SJCRH30 (cell line): Measurements from ENCODE around the gene ATAD3B. TPM values are rescaled to one million over a fixed set of nuclear protein-coding genes. Genes with fewer than 3 reads are reported as not detected.
"Not testable (repeated sequence)": the region's sequence is repeated elsewhere in the genome, so short reads cannot be mapped to it uniquely, and the experiment has no call there.

Experiments
- DNase-seq, 2 experiments: peaks; one replicate each; pipeline ENCODE4 v3.0.0-alpha.2; 2015 to 2020
- H3K27ac ChIP-seq: fragments of 250-450 bp; sonication (Bioruptor Pico); 2 replicates; pipeline ENCODE4 v1.5.1; 2020; ENCODE audit warnings: mild to moderate bottlenecking, moderate library complexity
- H3K27me3 ChIP-seq: fragments of 250-450 bp; sonication (Bioruptor Pico); 2 replicates; pipeline ENCODE4 v1.5.1; 2020; ENCODE audit warnings: mild to moderate bottlenecking, moderate library complexity
- H3K36me3 ChIP-seq: fragments of 250-450 bp; sonication (Bioruptor Pico); 2 replicates; pipeline ENCODE4 v1.5.1; 2020; ENCODE audit warnings: mild to moderate bottlenecking, moderate library complexity
- H3K4me1 ChIP-seq: fragments of 250-450 bp; sonication (Bioruptor Pico); 2 replicates; pipeline ENCODE4 v1.5.1; 2020; ENCODE audit warnings: mild to moderate bottlenecking, moderate library complexity
- H3K4me3 ChIP-seq: fragments of 250-450 bp; sonication (Bioruptor Pico); 2 replicates; pipeline ENCODE4 v1.5.1; 2020; ENCODE audit warnings: mild to moderate bottlenecking, moderate library complexity
- H3K9me3 ChIP-seq: fragments of 250-450 bp; sonication (Bioruptor Pico); replicated peaks from 2 replicates; pipeline ENCODE4 v1.5.1; 2020; ENCODE audit warnings: mild to moderate bottlenecking, moderate library complexity
- total RNA-seq: library from RNA; depleted of rRNA; stranded (reverse); fragments of >200 nt; shearing (Covaris generic); gene quantifications from 2 replicates; pipeline ENCODE4 v1.2.3, GENCODE V29; 2014

Gene ATAD3B
- total RNA-seq, 1 experiment from 2014 or later: 55.5 TPM

- H3K27ac ChIP-seq: peak overlapping the region; percentile 12; the same call in 1 of the 2 replicates
- H3K4me1 ChIP-seq: peaks cover 4% of the 10 kb centered on the region; the same call in 1 of the 2 replicates
- 0 out of 2 replicates have a peak, but pooled peaks cover 3% of the 10 kb centered on the region for H3K9me3 ChIP-seq
- H3K36me3 ChIP-seq: peaks cover 15% of the 10 kb centered on the region
- no peak for DNase-seq
- peak overlapping the region; percentile 82 for H3K4me3 ChIP-seq
- H3K27me3 ChIP-seq: no peaks in the 10 kb centered on the region
These were observed 758 bp upstream of the ATAD3B start for GRCh38 chr1:1470626-1471388.

GRCh38 chr1:1472053-1472876, 700 bp downstream of the ATAD3B start:
- Histone ChIP-seq H3K4me3 (peak overlapping the region; percentile 82), H3K36me3 (peaks cover 23% of the 10 kb centered on the region)
- not testable (repeated sequence) for H3K27me3 ChIP-seq, DNase-seq, H3K27ac ChIP-seq, H3K4me1 ChIP-seq, H3K9me3 ChIP-seq

GRCh38 chr1:1476011-1476410, 4.4 kb downstream of the ATAD3B start:
- not testable (repeated sequence) for DNase-seq, H3K4me1 ChIP-seq, H3K27me3 ChIP-seq, H3K27ac ChIP-seq, H3K4me3 ChIP-seq, H3K9me3 ChIP-seq
- peaks cover 50% of the 10 kb centered on the region for H3K36me3 ChIP-seq

GRCh38 chr1:1477206-1477605, 5.6 kb downstream of the ATAD3B start:
- Histone ChIP-seq H3K27me3 (no peaks in the 10 kb centered on the region), H3K4me3 (no peak overlapping the region), H3K36me3 (peaks cover 53% of the 10 kb centered on the region), H3K4me1 (no peaks in the 10 kb centered on the region), H3K27ac (no peak overlapping the region), H3K9me3 (no peaks in the 10 kb centered on the region)
- no peak for DNase-seq

GRCh38 chr1:1479547-1480487, 8.3 kb downstream of the ATAD3B start:
- H3K4me3 ChIP-seq: no peak overlapping the region
- no peaks in the 10 kb centered on the region for H3K27me3 ChIP-seq
- no peak overlapping the region for H3K27ac ChIP-seq
- H3K4me1 ChIP-seq: no peaks in the 10 kb centered on the region
- no peaks in the 10 kb centered on the region for H3K9me3 ChIP-seq
- DNase-seq: no peak
- peaks cover 62% of the 10 kb centered on the region for H3K36me3 ChIP-seq

- H3K4me3 ChIP-seq, H3K4me1 ChIP-seq, DNase-seq, H3K9me3 ChIP-seq, H3K27ac ChIP-seq, H3K27me3 ChIP-seq: not testable (repeated sequence)
- peaks cover 65% of the 10 kb centered on the region for H3K36me3 ChIP-seq
These were observed 8.9 kb downstream of the ATAD3B start for GRCh38 chr1:1480488-1480867.

- H3K36me3 ChIP-seq: peaks cover 68% of the 10 kb centered on the region
- H3K9me3 ChIP-seq, H3K4me1 ChIP-seq, H3K27me3 ChIP-seq, H3K27ac ChIP-seq, H3K4me3 ChIP-seq, DNase-seq: not testable (repeated sequence)
These were observed 10.2 kb downstream of the ATAD3B start for GRCh38 chr1:1481811-1482210.

GRCh38 chr1:1482856-1483255, 11.3 kb downstream of the ATAD3B start:
- no peak overlapping the region for H3K4me3 ChIP-seq
- no peak for DNase-seq
- no peaks in the 10 kb centered on the region for H3K4me1 ChIP-seq
- no peak overlapping the region for H3K27ac ChIP-seq
- H3K27me3 ChIP-seq: no peaks in the 10 kb centered on the region
- H3K36me3 ChIP-seq: peaks cover 67% of the 10 kb centered on the region
- H3K9me3 ChIP-seq: no peaks in the 10 kb centered on the region

GRCh38 chr1:1483714-1484113, 12.1 kb downstream of the ATAD3B start:
- Histone ChIP-seq H3K36me3 (peaks cover 71% of the 10 kb centered on the region), H3K4me3 (no peak overlapping the region), H3K27ac (no peak overlapping the region), H3K4me1 (no peaks in the 10 kb centered on the region), H3K27me3 (no peaks in the 10 kb centered on the region), H3K9me3 (no peaks in the 10 kb centered on the region)
- no peak for DNase-seq

GRCh38 chr1:1484976-1485750, 13.6 kb downstream of the ATAD3B start:
- H3K9me3 ChIP-seq, H3K4me1 ChIP-seq, H3K27me3 ChIP-seq, H3K27ac ChIP-seq, H3K4me3 ChIP-seq, DNase-seq: not testable (repeated sequence)
- peaks cover 75% of the 10 kb centered on the region for H3K36me3 ChIP-seq

- not testable (repeated sequence) for H3K9me3 ChIP-seq, H3K27me3 ChIP-seq, H3K4me3 ChIP-seq, H3K4me1 ChIP-seq, H3K27ac ChIP-seq, DNase-seq
- peaks cover 77% of the 10 kb centered on the region for H3K36me3 ChIP-seq
These were observed 14.3 kb downstream of the ATAD3B start for GRCh38 chr1:1485755-1486317.

- Histone ChIP-seq H3K9me3 (peaks cover 4% of the 10 kb centered on the region; the same call in 1 of the 2 replicates), H3K27ac (no peak overlapping the region), H3K4me1 (no peaks in the 10 kb centered on the region), H3K27me3 (no peaks in the 10 kb centered on the region), H3K4me3 (no peak overlapping the region), H3K36me3 (peaks cover 87% of the 10 kb centered on the region)
- DNase-seq: no peak
These were observed 16.1 kb downstream of the ATAD3B start for GRCh38 chr1:1487701-1488100.

- Histone ChIP-seq H3K4me3 (no peak overlapping the region), H3K4me1 (no peaks in the 10 kb centered on the region), H3K36me3 (peaks cover 86% of the 10 kb centered on the region), H3K27me3 (no peaks in the 10 kb centered on the region), H3K9me3 (peaks cover 11% of the 10 kb centered on the region), H3K27ac (no peak overlapping the region)
- no peak for DNase-seq
These were observed 17.7 kb downstream of the ATAD3B start for GRCh38 chr1:1489231-1489630.

- H3K4me3 ChIP-seq: no peak overlapping the region
- DNase-seq: no peak
- no peak overlapping the region for H3K27ac ChIP-seq
- no peaks in the 10 kb centered on the region for H3K27me3 ChIP-seq
- H3K36me3 ChIP-seq: peaks cover 86% of the 10 kb centered on the region
- H3K4me1 ChIP-seq: no peaks in the 10 kb centered on the region
- H3K9me3 ChIP-seq: peaks cover 11% of the 10 kb centered on the region
These were observed 18.3 kb downstream of the ATAD3B start for GRCh38 chr1:1489861-1490260.
